Measurements from ENCODE around the gene PCSK6.
"Not testable (repeated sequence)": the region's sequence is repeated elsewhere in the genome, so short reads cannot be mapped to it uniquely, and the experiment has no call there.

Gene PCSK6

DNA sequence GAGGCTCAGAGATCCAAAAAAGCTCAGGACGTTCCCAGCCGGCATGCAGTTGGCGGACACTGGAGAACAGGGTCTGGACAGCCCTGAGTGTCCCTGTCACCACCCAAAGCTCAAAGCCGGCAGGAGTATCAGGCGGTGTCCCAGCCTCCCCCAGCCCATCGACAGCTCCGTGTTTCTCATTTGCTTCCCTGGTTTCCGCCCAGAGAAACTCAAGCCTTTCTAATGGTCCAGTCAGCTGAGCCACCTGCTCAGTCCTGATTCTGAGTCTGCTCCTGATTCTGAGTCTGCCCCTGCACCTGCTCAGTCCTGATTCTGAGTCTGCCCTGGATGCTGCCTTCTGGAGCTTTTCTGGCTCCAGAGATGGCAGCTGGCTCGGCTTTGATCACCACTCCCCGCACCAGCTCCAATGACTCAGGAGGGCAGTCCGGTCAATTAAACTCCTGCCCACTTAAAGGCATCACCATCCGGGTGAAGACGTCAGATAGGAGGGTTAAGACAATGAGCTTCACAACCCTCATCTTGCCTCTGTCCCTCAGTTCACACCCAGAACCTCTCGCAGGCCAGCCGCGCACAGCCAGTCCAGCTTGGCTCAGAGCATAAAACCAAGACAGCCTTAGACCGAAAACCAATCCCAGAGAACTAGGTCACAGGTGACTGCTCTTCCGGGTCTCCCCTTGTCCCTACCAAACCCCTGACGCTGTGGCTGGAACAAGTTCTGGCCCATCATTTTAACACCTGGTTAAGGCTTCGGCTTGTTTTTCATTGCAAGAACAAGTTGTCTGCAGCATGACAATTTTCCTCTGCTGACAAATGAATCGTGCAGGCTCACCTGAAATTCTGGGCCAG is 6.8 kb downstream of the PCSK6 start:
- no peak for DNase-seq

DNA sequence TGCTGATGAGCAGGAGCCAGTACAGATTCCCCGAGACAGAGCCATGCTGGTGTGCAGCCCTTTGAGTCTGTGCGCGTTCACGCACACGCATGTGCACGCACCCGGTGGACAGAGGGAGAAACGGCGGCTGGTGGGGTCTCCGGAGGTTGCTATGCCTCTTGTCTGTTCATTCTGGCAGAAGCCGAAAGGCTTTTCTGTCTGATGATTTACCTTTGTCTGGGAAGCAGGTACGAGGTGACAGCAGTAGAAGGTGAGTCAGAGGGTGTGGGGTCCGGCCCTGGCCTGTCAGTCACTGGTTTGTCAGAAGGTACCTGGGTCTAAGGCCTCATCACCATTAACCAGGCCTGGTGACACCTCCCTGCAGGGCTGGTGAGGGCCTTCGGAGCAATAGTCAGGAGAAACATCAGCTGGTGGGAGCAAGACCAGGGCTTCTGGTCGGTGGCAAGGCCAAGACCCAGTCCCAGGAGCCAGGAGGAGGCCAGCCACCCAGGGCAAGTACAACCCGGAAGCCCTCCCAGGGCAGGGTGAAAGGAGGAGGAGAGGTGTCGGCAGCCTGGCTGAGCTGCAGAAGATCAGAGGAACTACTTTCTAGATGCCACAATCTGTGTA is 7.5 kb downstream of the PCSK6 start:
- DNase-seq: no peak

GRCh38 chr15:101481381-101481705 is 8.2 kb downstream of the PCSK6 start:
- DNase-seq: no peak

GRCh38 chr15:101480613-101481380 is 8.7 kb downstream of the PCSK6 start:
- DNase-seq: no peak

GRCh38 chr15:101479851-101480612 is 9.5 kb downstream of the PCSK6 start:
- DNase-seq: no peak

- no peak for DNase-seq
Measured at GRCh38 chr15:101479342-101479845, 10.1 kb downstream of the PCSK6 start.

GRCh38 chr15:101478701-101479341 is 10.7 kb downstream of the PCSK6 start:
- DNase-seq: no peak

GRCh38 chr15:101477851-101478362 is 11.6 kb downstream of the PCSK6 start:
- DNase-seq: no peak

DNA sequence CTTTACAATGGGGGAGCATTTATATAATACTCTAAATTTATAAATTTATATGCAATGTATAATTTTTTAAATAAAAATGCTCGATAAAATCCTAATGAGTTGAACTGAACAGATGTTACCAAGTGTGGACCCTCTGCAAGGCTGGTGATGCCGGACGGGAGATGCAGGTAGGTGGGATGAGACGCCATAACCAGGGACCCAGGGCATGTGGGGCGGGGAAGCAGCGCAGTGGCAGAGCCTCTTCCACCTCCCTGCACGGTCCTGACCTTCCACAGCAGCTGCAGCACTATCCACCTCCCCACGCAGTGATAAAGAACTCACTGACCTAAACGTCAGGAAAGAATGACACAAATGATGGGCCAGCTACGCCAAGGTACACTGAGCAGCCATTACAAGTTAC is 12.8 kb downstream of the PCSK6 start:
- DNase-seq: no peak

- DNase-seq: no peak
Measured at GRCh38 chr15:101474983-101475382, 14.5 kb downstream of the PCSK6 start.

DNA sequence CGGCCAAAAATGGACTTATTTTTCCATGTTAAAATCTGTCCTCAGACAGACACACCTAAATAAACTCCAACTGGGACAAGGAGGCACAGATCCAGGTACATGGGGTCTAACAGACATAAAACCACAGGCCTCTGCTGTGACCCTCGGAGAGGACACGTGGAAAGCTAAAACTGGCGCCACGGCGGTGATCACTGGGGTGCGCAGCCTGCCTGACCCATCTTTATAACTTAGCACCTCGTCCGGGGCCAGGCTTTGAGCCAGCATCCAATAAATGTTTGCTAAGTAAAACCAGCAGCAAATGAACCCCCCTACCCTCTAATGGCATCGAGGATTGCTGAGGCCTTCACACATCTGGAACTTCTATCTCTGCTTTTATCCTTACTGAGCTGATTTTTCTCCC is 15.3 kb downstream of the PCSK6 start:
- DNase-seq: no peak

GRCh38 chr15:101472033-101472432 is 17.5 kb downstream of the PCSK6 start:
- no peak for DNase-seq

DNA sequence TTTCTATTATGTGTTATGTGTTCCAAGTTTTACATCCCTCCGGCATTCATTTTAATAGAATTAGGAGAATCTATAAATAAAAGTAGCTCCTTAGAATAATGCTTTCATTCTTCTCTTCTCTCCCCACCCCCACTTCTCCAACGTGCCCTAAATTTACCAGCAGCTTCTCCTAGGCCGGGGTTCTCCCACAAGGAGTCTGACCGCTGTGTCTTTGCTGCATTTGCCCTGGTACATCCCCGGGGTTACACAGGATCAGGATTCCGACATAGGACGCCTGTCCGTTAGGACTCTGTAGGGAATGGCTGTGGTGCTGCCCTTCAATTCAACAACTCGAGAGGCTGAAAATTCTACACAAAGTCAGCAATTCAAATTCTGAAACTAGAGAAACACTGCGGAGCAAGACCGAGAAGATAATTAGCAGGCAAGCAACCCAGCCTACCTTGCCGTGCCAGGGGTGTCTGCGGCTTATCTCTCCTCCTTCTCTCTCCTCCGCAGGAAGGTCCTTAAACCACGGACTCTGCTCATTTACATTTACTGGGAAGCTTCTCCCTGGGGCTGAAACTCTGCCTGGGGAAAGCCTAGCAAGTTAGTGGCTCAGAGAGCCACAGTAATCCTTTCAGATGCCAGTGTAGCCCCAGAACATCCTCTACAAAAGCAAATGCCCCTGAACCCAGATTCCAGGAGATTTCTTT is 18.8 kb downstream of the PCSK6 start:
- DNase-seq: no peak

DNA sequence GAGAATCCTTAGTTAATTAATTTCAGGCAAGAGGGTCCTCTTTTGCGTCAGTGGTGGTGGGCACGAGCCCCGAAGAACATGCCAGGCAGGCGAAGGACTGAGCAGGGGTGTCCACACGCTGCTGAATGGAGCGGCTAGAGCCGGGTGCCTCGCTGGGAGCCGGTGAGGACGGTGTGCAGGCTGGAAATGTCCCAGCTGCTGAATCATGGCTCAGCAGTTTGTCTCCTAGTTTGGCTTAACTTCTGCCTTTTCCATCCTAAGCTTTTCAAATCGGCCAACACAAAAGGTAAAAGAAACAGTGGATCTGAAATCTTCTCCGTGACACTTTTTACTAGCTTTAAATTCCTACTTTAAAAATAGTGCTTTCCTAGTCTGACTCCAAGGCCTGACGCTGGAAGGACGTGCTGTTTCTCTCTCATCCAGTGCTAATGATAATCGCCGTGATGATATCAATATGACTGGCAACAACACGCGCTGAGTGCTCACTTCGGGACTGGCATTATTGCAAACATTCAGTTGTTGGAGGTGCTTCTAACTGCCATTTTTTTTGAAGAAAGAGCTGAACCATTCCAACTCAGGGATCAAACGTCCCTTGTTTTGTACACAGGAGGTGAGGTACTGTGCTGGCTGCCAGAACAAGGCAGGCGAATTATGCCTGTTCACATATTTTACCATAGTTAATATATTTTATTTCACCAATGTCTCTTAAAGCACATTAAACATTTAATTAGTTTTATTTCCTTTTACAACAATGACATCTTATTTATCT is 19.8 kb downstream of the PCSK6 start:
- DNase-seq: no peak

- DNase-seq: no peak
Measured at GRCh38 chr15:101466188-101466587, 23.3 kb downstream of the PCSK6 start.

DNA sequence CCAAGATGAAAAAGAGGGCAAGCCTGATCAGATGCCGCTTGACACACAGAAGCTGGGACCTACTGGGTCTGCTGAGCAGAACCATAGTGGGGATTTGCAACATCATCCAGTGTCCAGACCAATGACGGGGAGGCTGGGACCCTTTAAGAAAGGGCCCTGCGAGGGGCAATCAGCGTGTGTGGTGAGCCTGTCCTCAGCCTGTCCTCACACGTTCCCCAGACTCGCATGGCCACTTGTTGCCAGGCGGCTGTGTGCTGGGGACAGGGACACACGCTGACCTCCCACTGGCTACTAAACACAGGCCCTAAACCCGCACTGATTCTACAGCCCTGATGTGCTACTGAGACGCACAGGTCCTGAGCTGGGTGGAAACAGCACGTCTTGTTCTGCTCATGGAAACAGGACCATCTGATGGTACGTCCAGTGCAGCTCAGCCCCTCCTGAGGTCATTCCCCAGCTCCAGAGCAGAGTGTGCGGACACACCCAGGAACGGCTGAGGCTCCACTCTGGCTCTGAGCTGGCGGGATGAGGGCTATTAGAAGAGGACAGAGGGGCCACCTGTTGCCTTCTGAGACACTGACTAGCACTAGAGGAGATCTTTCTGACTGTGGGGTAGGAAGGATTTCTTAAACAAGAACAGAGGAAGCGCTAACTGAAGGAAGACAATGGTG is 24.4 kb downstream of the PCSK6 start:
- no peak for DNase-seq

- DNase-seq: no peak
Measured at GRCh38 chr15:101464256-101464998, 25.1 kb downstream of the PCSK6 start.

GRCh38 chr15:101463696-101464095 is 25.8 kb downstream of the PCSK6 start:
- not testable (repeated sequence) for DNase-seq

- no peak for DNase-seq
Measured at GRCh38 chr15:101463270-101463669, 26.2 kb downstream of the PCSK6 start.

Measured in right kidney (tissue), 1 donor.